Measurements from ENCODE around the gene SSR4. TPM values are rescaled to one million over a fixed set of nuclear protein-coding genes. Genes with fewer than 3 reads are reported as not detected.

SSR4 gene
- total and polyA plus RNA-seq, 10 of the 15 experiments (the other 5 are each of a cell fraction or from before 2014, with no cell fraction given): 151 to 521 (median 310) TPM

DNA sequence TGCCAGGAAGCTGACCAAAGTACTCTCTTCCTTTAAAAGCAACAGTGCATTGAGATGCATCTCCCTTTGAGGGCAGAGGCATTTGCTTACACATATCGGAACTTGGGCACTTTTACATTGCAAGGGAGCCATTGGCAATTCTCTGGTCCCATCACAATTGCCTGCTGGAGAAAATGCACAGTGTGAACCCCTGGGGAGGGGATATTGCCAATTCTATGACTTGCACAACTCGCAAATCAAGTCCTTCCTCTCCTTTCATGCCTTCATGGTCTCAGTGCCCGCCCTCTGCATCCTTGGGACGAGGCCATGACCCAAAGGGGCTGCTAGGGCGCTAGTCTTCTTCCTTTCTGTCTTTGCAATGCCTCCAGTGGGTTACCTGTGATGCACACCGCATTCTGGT, 50.7 kb downstream of the SSR4 start:
- ChIA-PET CTCF (no interaction called here), POLR2A (no interaction called here), SMC1A (ENCODE audit: uncharacterized antibody, unreplicated experiment) (no interaction called here), RAD21 (ENCODE audit: unreplicated experiment) (no interaction called here)
- H3K4me3 ChIP-seq: no peak overlapping the region
- intact Hi-C loops (cut with micrococcal nuclease; ENCODE audit: unreplicated experiment) (no loop called here), in situ Hi-C loops (cut with MboI) (no loop called here)
- no peaks in the 10 kb centered on the region for H3K79me2 ChIP-seq (ENCODE audit: control insufficient read depth, insufficient read depth, low read length)
- H3K9ac ChIP-seq (ENCODE audit: control insufficient read depth, insufficient read depth, low read length): no peak overlapping the region
- ATAC-seq (no peak), DNase-seq (ENCODE audit: low read depth, low spot score) (no peak), FAIRE-seq (no peak)
- WGBS (ENCODE audit: insufficient coverage, insufficient replicate concordance, low lambda C conversion rate, missing lambda C conversion rate): 17% methylated on average over 6 of the region's 6 CpGs
- no peaks in the 10 kb centered on the region; the same call in 2 of the 3 replicates for H3K9me3 ChIP-seq (replicated peaks; ENCODE audit: control insufficient read depth, insufficient read depth, low read length)
- BruUV-seq (replicated peaks): no TSS peak
- no peaks in the 10 kb centered on the region; a peak in 1 of 4 replicates for H3K27me3 ChIP-seq (replicated peaks in 1 of 2; ENCODE audit: control insufficient read depth in 2 of 2, insufficient read depth in 2 of 2, low read length in 1 of 2)
- no peaks in the 10 kb centered on the region for H3K36me3 ChIP-seq (ENCODE audit: control insufficient read depth in 2 of 2, insufficient read depth in 2 of 2, low read length in 1 of 2)
- no peaks in the 10 kb centered on the region for H4K20me1 ChIP-seq (ENCODE audit: control insufficient read depth, insufficient read depth)
- H3K27ac ChIP-seq (ENCODE audit: control insufficient read depth, insufficient read depth): no peak overlapping the region
- no peaks in the 10 kb centered on the region for H3K4me1 ChIP-seq (ENCODE audit: control insufficient read depth, insufficient read depth, low read length)
- H2AFZ ChIP-seq (ENCODE audit: control insufficient read depth, low read depth, low read length): no peak overlapping the region
- TF ChIP-seq, protein P1, sequence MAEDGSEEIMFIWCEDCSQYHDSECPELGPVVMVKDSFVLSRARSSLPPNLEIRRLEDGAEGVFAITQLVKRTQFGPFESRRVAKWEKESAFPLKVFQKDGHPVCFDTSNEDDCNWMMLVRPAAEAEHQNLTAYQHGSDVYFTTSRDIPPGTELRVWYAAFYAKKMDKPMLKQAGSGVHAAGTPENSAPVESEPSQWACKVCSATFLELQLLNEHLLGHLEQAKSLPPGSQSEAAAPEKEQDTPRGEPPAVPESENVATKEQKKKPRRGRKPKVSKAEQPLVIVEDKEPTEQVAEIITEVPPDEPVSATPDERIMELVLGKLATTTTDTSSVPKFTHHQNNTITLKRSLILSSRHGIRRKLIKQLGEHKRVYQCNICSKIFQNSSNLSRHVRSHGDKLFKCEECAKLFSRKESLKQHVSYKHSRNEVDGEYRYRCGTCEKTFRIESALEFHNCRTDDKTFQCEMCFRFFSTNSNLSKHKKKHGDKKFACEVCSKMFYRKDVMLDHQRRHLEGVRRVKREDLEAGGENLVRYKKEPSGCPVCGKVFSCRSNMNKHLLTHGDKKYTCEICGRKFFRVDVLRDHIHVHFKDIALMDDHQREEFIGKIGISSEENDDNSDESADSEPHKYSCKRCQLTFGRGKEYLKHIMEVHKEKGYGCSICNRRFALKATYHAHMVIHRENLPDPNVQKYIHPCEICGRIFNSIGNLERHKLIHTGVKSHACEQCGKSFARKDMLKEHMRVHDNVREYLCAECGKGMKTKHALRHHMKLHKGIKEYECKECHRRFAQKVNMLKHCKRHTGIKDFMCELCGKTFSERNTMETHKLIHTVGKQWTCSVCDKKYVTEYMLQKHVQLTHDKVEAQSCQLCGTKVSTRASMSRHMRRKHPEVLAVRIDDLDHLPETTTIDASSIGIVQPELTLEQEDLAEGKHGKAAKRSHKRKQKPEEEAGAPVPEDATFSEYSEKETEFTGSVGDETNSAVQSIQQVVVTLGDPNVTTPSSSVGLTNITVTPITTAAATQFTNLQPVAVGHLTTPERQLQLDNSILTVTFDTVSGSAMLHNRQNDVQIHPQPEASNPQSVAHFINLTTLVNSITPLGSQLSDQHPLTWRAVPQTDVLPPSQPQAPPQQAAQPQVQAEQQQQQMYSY (CRISPR knock-in tag; IDR thresholded peaks at IDR 0.05): no peak
- TF ChIP-seq BMI1 (IDR thresholded peaks at IDR 0.05; ENCODE audit: borderline replicate concordance): no peak
- no peak for TF ChIP-seq CHD4 (IDR thresholded peaks at IDR 0.05)
- TF ChIP-seq RELA (IDR thresholded peaks at IDR 0.05; ENCODE audit: borderline replicate concordance, partially characterized antibody): no peak
- TF ChIP-seq MEF2B (IDR thresholded peaks at IDR 0.05; ENCODE audit: partially characterized antibody, poor library complexity, severe bottlenecking): no peak
- TF ChIP-seq NFXL1 (IDR thresholded peaks at IDR 0.05; ENCODE audit: borderline replicate concordance): no peak
- no peak for TF ChIP-seq CEBPB (IDR thresholded peaks at IDR 0.05; ENCODE audit: borderline replicate concordance in 1 of 2, low read depth in 2 of 2, low read length in 2 of 2)
- no peak for TF ChIP-seq MEF2A (IDR thresholded peaks at IDR 0.05; ENCODE audit: insufficient read depth, low read depth, low read length)
- TF ChIP-seq ATF7 (IDR thresholded peaks at IDR 0.05; ENCODE audit: low read depth): no peak
- no peak for TF ChIP-seq RUNX3 (IDR thresholded peaks at IDR 0.05; ENCODE audit: low read length)
- TF ChIP-seq, protein P2, sequence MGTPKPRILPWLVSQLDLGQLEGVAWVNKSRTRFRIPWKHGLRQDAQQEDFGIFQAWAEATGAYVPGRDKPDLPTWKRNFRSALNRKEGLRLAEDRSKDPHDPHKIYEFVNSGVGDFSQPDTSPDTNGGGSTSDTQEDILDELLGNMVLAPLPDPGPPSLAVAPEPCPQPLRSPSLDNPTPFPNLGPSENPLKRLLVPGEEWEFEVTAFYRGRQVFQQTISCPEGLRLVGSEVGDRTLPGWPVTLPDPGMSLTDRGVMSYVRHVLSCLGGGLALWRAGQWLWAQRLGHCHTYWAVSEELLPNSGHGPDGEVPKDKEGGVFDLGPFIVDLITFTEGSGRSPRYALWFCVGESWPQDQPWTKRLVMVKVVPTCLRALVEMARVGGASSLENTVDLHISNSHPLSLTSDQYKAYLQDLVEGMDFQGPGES (IDR thresholded peaks at IDR 0.05): no peak
- TF ChIP-seq JUND (IDR thresholded peaks at IDR 0.05; ENCODE audit: low read depth, low read length): no peak
- TF ChIP-seq NFYB (IDR thresholded peaks at IDR 0.05; ENCODE audit: insufficient read depth, low read depth, low read length): no peak
- H3K4me2 ChIP-seq (ENCODE audit: control insufficient read depth, insufficient read depth): no peak overlapping the region

Measured in GM12878 (cell line).